IPS-20b (cell line): ENCODE results near the gene IL18.
"Not testable (repeated sequence)": the region's sequence is repeated elsewhere in the genome, so short reads cannot be mapped to it uniquely, and the experiment has no call there.

Experiments
- H3K27ac ChIP-seq: one replicate; pipeline ENCODE4 v1.5.1; 2013; ENCODE audit warnings: low read length
- H3K27me3 ChIP-seq: 2 replicates; pipeline ENCODE4 v1.6.1; 2013; ENCODE audit warnings: mild to moderate bottlenecking, low read length, inconsistent platforms; ENCODE audit not compliant: insufficient read depth
- H3K36me3 ChIP-seq: 2 replicates; pipeline ENCODE4 v1.6.1; 2013; ENCODE audit warnings: low read depth, mild to moderate bottlenecking, inconsistent platforms, low read length, moderate library complexity; ENCODE audit not compliant: insufficient read depth
- H3K4me1 ChIP-seq: 2 replicates; pipeline ENCODE4 v1.6.1; 2013; ENCODE audit warnings: mild to moderate bottlenecking, control low read depth, inconsistent platforms, low read length, moderate library complexity; ENCODE audit not compliant: insufficient read depth
- H3K4me3 ChIP-seq: 2 replicates; pipeline ENCODE4 v1.5.1; 2013; ENCODE audit warnings: mild to moderate bottlenecking, low read length, inconsistent platforms
- H3K9ac ChIP-seq: 2 replicates; pipeline ENCODE4 v1.6.1; 2013; ENCODE audit warnings: low read depth, mild to moderate bottlenecking, inconsistent platforms, low read length, moderate library complexity
- H3K9me3 ChIP-seq: 2 replicates; pipeline ENCODE4 v1.6.1; 2013; ENCODE audit warnings: mild to moderate bottlenecking, low read depth, low read length, inconsistent platforms; ENCODE audit not compliant: insufficient read depth

The IL18 gene

DNA sequence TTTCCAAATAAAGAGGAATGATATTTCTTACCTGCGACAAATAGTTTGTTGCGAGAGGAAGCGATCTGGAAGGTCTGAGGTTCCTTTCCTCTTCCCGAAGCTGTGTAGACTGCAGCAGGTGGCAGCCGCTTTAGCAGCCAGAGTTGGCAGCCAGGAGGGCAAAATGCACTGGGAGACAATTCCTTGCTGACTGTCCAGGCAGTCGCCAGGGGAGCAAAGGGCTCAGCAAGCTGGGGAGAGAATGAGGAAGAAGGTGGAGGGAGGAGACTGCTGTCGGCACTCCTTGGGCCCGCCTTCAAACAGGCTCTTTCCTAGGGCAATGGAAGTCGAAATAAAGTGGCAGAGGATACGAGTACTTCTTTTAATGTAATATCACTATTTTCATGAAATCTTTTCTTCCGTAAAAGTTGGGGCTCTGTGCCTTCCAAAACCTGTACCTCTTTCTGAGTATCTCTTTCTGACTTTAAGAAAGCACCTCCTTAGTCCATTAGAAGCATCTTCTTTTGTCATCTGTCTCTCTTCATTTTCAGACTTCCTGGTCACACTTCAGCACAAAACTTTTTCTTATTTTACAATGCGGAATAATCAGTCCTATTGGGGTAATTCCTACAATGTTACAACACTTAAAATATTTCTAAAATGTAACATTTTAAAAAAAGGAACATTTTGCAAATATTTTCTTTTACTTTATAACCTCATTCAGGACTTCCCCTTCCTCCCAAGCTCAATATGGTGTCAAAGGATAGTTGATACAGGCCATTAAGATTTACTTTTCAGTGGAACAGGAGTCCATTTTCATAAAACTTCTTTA is at the start of gene IL18:
Gene IL18, minus strand, starts transcription at position 220 of the 811 bp plus-strand sequence. CDS start 9,041 bp downstream, outside the sequence.
- no peaks in the 10 kb centered on the region for H3K9me3 ChIP-seq
- no peaks in the 10 kb centered on the region for H3K4me1 ChIP-seq
- no peak within 1 kb of the TSS for H3K9ac ChIP-seq
- H3K27ac ChIP-seq: no peak within 1 kb of the TSS
- no peaks in the 10 kb centered on the region for H3K36me3 ChIP-seq
- H3K27me3 ChIP-seq: no peaks in the 10 kb centered on the region
- H3K4me3 ChIP-seq: no peak within 1 kb of the TSS

DNA sequence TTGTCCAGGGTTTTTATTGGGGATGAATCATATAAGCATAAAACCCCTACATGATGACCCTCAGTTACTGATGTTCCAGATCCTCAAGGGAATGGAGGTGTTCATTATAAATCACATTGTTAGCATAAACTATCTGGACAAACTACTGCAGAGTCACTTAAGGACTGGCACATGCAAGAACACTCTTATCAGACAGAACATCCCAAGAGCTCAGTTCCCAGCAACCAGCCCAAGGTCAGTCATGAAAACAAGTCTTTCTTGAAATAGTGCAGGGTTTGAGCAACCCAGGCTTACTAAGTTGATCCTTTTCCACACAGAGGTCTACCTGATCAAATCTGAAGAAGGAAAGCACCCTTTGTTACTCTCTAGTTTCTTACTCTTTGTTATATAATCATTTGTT is 48.8 kb upstream of the IL18 start:
- Histone ChIP-seq H3K9ac (no peak overlapping the region), H3K9me3 (no peaks in the 10 kb centered on the region), H3K27ac (no peak overlapping the region), H3K36me3 (no peaks in the 10 kb centered on the region), H3K4me3 (no peak overlapping the region), H3K4me1 (no peaks in the 10 kb centered on the region), H3K27me3 (no peaks in the 10 kb centered on the region)

DNA sequence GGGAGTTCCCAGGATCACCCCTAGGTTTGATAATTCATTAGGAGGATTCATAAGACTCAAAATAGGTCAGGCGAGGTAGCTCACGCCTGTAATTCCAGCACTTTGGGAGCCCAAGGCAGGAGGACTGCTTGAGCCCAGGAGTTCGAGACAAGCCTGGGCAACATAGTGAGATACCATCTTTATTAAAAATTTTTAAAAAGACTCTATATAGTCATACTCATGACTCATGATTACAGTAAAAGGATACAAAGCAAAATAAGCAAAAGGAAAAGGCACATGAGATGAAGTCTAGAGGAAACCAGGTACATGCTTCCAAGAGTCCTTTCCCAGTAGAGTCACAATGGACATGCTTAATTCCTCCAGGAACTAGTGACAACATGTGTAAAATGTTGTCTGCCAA is 48.4 kb upstream of the IL18 start:
- Histone ChIP-seq H3K4me1 (no peaks in the 10 kb centered on the region), H3K4me3 (no peak overlapping the region), H3K36me3 (no peaks in the 10 kb centered on the region), H3K27ac (no peak overlapping the region), H3K9ac (no peak overlapping the region), H3K9me3 (no peaks in the 10 kb centered on the region), H3K27me3 (no peaks in the 10 kb centered on the region)

DNA sequence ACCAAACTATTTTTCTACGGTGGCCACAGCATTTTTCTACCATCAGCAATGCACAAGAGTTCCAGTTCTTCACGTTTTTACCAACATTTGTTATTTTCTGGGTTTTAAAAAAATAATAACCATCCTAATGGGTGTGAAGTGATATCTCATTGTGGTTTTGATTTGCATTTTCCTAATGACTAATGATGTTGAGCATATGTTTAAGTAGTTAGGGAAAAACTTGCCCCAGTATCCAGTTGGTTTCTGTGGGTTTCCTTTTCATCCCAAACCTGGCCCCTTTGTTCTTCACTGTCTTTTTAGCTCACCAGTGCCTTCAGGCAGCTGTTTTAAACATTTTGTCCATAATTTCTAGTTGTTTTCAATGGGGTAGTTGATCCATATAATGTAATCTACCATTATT is 47.6 kb upstream of the IL18 start:
- H3K4me1 ChIP-seq: no peaks in the 10 kb centered on the region
- H3K27me3 ChIP-seq: no peaks in the 10 kb centered on the region
- no peak overlapping the region for H3K9ac ChIP-seq
- H3K9me3 ChIP-seq: no peaks in the 10 kb centered on the region
- H3K27ac ChIP-seq: no peak overlapping the region
- no peak overlapping the region for H3K4me3 ChIP-seq
- no peaks in the 10 kb centered on the region for H3K36me3 ChIP-seq

DNA sequence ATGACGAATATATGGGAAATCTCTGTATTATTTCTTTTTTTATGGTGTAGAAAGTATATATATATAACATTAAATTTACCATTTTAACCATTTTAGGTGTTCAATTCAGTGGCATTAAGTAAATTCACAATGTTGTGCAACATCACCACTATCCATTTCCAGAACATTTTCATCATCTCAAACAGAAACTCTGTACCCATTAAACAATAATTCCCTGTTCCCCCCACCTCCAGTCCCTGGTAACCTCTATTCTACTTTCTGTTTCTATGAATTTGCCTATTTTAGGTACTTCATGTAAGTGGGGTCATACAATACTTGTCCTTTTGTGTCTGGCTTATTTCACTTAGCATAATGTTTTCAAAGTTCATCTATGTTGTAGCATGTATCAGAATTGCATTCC is 47.0 kb upstream of the IL18 start:
- H3K4me3 ChIP-seq: no peak overlapping the region
- H3K9ac ChIP-seq: no peak overlapping the region
- no peaks in the 10 kb centered on the region for H3K27me3 ChIP-seq
- H3K9me3 ChIP-seq: no peaks in the 10 kb centered on the region
- no peak overlapping the region for H3K27ac ChIP-seq
- no peaks in the 10 kb centered on the region for H3K36me3 ChIP-seq
- H3K4me1 ChIP-seq: no peaks in the 10 kb centered on the region

DNA sequence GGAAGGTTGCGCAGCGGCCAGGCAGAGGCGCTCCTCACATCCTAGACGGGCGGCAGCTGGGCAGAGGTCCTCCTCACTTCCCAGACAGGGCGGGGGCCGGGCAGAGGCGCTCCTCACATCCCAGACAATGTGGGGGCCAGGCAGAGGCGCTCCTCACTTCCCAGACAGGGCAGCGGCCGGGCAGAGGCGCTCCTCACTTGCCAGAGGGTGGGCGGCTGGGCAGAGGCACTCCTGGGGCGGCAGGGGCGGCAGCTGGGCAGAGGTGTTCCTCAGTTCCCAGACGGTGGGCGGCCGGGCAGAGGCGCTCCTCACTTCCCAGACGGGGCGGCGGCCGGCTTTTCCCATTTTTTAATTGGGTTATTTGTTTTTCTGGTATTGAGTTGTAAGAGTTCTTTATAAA is 42.2 kb upstream of the IL18 start:
- Histone ChIP-seq H3K9ac (no peak overlapping the region), H3K4me3 (no peak overlapping the region), H3K27me3 (no peaks in the 10 kb centered on the region), H3K27ac (no peak overlapping the region), H3K36me3 (no peaks in the 10 kb centered on the region), H3K4me1 (no peaks in the 10 kb centered on the region), H3K9me3 (no peaks in the 10 kb centered on the region)

DNA sequence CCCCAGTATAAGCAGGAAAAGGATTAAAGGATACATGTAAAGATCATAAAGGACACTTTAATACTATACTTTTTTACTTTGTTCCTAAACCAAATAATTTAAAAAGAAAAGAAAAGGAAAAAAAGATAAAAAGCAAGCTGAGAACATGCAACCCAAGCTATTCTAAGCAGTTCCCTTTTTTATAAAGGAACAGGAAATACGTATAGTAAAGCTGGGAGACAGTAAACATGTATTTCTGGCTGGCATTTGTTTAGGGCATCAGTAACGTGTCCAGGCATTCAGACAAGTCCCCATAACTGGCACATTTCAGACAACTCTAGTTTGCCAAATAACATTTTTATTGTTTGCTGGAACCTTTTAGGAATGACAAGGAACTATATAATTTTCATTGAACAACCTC is 36.4 kb upstream of the IL18 start:
- H3K36me3 ChIP-seq: no peaks in the 10 kb centered on the region
- no peaks in the 10 kb centered on the region for H3K27me3 ChIP-seq
- no peak overlapping the region for H3K27ac ChIP-seq
- H3K9ac ChIP-seq: no peak overlapping the region
- no peak overlapping the region for H3K4me3 ChIP-seq
- H3K4me1 ChIP-seq: no peaks in the 10 kb centered on the region
- no peaks in the 10 kb centered on the region for H3K9me3 ChIP-seq

DNA sequence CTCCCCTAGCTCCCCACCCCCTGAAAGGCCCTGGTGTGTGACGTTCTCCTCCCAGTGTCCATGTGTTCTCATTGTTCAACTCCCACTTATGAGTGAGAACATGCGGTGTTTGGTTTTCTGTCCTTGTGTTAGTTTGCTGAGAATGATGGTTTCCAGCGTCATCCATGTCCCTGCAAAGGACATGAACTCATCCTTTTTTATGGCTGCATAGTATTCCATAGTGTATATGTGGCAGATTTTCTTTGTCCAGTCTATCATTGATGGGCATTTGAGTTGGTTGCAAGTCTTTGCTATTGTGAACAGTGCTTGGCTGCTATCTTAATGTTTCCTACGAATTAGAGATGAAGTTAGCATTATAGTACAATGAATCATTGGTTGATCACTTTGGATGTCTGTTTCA is 35.2 kb upstream of the IL18 start:
- H3K4me1 ChIP-seq, H3K36me3 ChIP-seq, H3K9me3 ChIP-seq: not testable (repeated sequence)

DNA sequence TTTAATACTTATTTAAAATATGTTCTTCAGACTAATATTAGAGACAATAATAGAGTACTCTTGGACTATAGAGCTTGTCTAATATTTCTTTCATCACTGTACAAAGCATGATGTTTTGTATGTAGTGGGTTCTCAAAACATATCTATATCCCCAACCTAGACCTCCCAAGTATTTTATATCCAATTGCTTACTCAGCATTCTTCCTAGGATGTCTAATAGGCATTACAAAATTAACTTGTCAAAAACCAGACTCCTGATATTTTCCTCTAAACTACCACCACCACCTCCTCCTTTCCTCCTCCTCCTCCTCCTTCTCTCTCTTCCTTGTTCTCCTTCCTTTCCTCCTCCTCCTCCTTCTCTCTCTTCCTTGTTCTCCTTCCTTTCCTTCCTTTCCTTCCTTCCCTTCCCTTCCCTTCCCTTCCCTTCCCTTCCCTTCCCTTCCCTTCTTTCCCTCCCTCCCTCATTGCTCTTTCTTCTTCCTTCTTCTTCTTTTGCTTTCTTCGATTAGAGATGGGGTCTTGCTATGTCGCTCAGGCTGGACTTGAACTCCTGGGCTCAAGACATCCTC is 32.7 kb upstream of the IL18 start:
- H3K9me3 ChIP-seq: no peaks in the 10 kb centered on the region
- H3K27ac ChIP-seq: no peak overlapping the region
- H3K27me3 ChIP-seq: no peaks in the 10 kb centered on the region
- H3K4me3 ChIP-seq: no peak overlapping the region
- no peak overlapping the region for H3K9ac ChIP-seq
- no peaks in the 10 kb centered on the region for H3K36me3 ChIP-seq
- no peaks in the 10 kb centered on the region for H3K4me1 ChIP-seq

More for the DNA sequence above, 35.2 kb upstream of the IL18 start:
- not testable (repeated sequence) for H3K9ac ChIP-seq, H3K4me3 ChIP-seq, H3K27me3 ChIP-seq, H3K27ac ChIP-seq

DNA sequence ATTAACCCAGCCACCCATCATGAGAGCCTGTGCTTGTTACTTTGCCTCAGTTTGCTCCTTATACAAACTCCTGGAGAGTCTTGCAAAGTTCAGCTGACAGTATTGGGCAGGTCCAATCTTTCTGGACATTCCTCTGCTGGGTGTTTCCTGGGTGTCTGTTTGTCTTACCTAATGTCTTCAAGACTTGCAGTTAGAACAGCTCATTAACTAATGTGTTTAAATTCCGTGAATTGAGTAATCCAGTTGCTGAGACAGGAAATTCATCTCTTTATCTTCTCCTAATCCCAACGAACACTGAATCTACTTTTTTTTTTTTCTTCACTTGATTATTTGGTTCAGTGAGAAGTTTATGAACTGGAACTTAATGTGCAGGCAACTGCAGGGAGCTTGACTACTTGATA is 32.1 kb upstream of the IL18 start:
- no peaks in the 10 kb centered on the region for H3K9me3 ChIP-seq
- no peaks in the 10 kb centered on the region for H3K27me3 ChIP-seq
- H3K4me1 ChIP-seq: no peaks in the 10 kb centered on the region
- no peak overlapping the region for H3K27ac ChIP-seq
- H3K9ac ChIP-seq: no peak overlapping the region
- no peaks in the 10 kb centered on the region for H3K36me3 ChIP-seq
- no peak overlapping the region for H3K4me3 ChIP-seq

DNA sequence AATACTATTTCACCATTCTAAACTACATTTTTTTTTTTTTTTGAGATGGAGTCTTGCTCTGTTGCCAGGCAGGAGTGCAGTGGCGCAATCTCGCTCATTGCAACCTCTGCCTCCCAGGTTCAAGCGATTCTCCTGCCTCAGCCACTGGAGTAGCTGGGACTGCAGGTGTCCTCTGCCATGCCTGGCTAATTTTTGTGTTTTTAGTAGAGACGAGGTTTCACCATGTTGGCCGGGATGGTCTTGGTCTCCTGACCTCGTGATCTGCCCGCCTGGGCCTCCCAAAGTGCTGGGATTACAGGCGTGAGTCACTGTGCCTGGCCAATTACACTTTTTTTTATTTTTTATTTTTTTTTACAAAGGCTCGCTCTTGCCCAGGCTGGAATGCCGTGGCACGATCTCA is 31.2 kb upstream of the IL18 start:
- H3K4me1 ChIP-seq, H3K9me3 ChIP-seq, H3K27me3 ChIP-seq, H3K27ac ChIP-seq, H3K4me3 ChIP-seq, H3K9ac ChIP-seq, H3K36me3 ChIP-seq: not testable (repeated sequence)

DNA sequence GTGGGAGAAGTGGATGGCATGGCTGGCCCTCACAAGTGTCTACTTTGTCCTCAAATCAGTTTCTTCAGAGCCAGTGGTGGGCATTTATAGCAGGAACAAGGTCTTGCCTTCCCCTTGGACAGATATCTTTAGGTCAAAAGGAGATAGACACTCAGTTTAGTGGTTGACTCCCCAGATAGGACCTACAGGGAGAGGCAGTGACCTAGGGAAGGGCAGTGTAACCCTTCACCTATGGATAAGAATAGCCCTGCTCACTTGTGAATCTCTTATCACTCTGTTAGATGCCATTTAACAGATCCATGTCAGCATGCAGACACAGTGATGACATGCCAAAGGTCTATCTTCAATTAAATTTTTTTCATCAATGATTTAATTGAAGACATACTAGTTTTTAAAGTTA is 22.4 kb upstream of the IL18 start:
- Histone ChIP-seq H3K4me1 (no peaks in the 10 kb centered on the region), H3K4me3 (no peak overlapping the region), H3K27ac (no peak overlapping the region), H3K36me3 (no peaks in the 10 kb centered on the region), H3K27me3 (no peaks in the 10 kb centered on the region), H3K9ac (no peak overlapping the region), H3K9me3 (no peaks in the 10 kb centered on the region)
